GM10847 (cell line): ENCODE measurements around the gene POLE.

Experiments
- POLR2A ChIP-seq: IDR thresholded peaks from 2 replicates; pipeline ENCODE4 v1.6.1; 2011; ENCODE audit not compliant: insufficient read length; ENCODE audit errors: extremely low read depth

POLE gene

DNA sequence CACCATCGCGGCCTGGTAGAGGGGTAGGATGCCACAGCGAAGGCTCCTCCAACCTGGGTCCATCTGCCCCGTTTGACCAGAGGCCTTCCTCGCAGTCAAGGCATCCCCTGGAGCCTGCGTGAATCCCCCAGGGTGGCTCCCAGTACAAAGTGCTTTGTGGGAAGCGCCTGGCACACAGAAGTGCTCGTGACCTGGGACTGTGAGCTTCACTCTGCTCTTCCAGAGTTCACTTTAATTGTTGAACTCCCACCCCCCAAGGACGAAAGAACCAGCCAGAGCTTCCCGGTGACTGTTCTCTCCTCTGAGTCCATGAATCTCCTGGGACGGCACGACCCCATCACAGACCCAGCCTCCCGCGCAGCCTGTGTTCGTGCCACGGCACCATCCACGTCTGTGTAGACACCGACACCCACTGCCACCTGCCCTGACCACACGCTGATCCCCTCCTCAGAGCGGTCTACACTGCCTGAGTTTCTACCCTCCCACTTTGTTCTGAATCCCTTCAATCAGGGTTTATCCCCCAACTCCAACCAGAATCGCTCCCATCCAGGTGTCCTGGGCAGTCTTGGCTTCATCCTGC, 52.6 kb downstream of the POLE start:
- TF ChIP-seq POLR2A = no peak

DNA sequence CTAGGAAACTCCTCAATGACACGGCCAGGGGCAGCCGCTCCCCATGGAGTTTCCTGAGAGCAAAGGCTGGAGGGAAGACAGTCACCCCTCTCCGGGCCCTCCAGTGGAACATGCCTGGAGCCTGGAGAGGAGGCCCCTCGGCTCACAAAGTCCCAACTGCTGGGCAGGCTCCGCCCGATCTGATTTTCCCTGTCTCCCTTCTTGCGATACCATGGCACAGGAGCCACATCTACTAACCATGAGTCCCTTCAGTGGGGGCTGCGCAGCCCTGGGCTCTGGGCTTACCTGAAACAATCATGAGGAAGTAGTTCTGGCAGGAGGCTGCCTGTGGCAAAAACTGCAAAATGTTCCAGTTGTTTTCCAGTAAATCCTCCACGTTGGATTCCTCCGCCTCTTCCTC, 53.2 kb downstream of the POLE start:
- no peak for TF ChIP-seq POLR2A

DNA sequence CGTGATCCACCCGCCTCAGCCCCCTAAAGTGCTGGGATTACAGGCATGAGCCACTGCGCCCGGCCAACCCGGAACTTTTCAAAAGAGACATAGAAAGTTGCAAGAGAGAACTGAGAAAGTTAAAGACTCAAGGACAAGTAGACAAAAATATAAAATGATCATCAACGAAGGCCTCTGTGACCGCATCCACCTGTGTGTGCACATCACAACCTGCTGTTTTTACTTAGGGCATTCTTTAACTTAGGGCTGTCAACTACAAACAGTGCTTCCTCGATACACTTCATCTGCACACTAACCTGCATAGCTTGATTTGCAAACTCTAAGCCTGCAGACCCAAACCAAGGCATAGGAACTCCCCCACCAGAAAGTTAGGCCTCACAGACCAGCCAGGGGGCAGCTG, 53.7 kb downstream of the POLE start:
- no peak for TF ChIP-seq POLR2A

GRCh38 chr12:132632521-132633228, 54.5 kb downstream of the POLE start:
- TF ChIP-seq POLR2A = no peak

DNA sequence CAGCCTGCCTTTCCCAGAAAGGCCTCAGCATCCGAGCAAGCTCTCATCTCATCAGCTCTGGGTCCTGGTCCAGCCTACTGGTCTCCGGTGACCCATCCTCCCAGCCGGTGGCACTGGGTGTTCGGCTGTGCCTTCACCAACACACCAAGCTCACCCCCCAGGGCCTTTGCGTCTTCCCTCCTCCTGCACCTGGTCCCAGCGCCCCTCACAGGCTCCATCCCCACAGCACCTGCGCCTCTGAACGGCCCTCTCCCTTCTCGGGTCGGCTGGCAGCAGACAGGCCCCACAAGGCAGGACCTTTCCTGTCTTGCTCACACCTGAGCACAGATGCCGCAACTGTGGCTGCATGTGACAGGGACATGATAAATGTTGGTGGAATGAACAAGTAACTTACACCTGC, 55.5 kb downstream of the POLE start:
- TF ChIP-seq POLR2A = no peak

DNA sequence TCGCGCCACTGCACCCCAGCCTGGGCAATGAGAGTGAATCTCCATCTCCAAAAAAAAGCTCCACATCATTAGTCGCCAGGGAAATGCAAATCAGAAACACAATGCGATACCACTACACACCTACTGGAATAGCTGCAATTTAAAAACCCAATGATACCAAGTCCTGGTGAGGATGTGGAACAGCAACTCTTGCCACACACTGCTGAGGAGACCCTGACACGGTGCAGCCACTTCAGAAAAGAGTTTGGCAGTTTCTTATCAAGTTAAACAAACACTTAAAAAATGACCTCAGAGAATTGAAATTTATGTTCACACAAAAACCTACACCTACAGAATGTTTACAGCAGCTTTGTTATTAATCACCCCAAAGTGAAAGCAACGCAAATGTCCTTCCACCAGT, 56.5 kb downstream of the POLE start:
- no peak for TF ChIP-seq POLR2A

DNA sequence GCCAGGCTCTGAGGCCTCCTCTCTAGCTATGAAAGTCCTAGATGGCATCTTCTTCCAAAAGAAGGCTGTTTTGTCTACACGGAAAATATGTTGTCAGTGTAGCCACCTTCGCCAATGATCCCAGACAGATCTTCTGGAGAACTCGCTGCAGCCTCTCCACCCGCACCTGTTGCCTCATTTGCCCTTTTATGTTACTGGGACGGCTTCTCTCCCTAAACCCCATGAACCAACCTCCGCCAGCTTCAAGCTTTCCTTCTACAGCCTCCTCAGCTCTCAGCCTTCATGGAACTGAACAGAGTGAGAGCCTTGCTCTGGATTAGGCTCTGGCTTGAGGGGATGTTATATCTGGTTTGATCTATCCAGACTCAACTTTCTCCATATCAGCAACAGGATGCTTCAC, 57.8 kb downstream of the POLE start:
- TF ChIP-seq POLR2A = no peak

GRCh38 chr12:132625731-132626430, 61.3 kb downstream of the POLE start:
- no peak for TF ChIP-seq POLR2A

GRCh38 chr12:132624910-132625630, 62.1 kb downstream of the POLE start:
- no peak for TF ChIP-seq POLR2A

- no peak for TF ChIP-seq POLR2A
These were observed 62.8 kb downstream of the POLE start for GRCh38 chr12:132624186-132624855.

GRCh38 chr12:132623072-132623869, 63.9 kb downstream of the POLE start:
- TF ChIP-seq POLR2A = no peak

DNA sequence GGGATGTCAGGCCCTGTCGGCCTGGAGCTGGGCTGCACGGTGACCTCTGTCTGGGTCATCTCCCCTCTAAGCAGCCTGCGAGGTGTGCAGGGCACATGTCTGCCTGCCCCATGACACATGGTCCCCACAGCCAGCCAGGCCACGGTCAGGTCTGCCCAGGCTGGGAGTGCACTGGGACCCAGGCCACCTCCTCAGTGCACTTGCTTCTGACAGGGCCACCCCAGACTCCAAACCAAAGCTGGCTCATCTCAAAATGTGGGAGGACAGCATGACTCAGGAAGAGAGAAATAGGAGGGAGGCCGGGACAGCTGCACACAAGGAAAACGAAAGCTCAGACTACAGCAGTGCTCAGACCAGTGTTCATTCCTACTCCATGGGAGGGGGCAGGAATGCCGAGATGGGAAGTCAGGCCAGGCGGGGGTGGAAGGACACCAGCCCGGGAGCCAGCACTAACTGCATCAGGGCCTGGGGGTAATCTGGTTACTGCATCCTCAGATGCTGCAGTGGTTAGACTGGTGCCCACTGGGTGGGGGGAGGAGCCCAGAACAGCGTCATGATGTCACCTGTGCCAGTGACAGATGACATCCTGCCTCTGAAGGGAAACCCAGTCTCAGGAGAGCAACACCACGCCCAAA, 64.6 kb downstream of the POLE start:
- TF ChIP-seq POLR2A = no peak

DNA sequence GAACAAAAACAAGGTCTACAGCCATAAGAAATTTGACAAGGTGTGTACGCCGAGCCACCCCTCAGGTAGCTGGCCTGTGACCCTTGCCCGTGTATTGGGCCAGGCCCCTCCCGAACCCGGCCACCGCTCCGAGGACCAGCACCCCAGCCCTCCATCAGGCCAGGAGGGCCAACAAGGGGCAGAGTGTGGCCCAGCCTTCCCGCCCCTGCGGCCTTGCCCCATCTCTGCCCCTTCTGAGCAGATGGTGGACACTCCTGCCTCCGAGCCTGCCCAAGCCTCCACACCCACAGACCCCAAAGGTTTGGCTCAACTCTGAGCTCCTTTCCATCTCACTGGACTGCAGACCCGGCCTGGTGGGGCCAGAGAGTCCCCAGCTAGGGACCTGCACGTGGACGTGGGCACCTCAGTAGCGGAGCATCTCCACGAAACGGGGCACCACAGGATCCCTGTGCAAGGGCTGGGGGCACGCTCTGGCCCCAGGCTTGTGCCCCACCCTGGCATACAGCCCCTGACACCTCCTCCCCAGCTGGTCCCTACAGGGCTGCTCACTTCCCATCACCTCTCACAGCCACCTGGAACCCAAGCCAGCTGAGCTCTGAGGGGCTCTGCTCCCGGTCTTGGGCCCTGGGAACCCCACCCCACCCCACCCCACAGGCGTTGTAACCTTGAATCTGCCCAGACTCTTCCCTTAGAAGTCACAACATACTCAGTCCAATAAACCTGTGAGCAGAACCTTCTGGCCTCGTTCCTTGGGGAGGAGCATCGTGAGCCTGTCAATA, 65.3 kb downstream of the POLE start:
- TF ChIP-seq POLR2A = no peak
